HG02678 (cell line): ENCODE results near the gene BRMS1.
"Not testable (repeated sequence)": the region's sequence is repeated elsewhere in the genome, so short reads cannot be mapped to it uniquely, and the experiment has no call there.

Experiments
- ATAC-seq: cut with Tn5 transposase; IDR thresholded peaks from one replicate; pipeline ENCODE4 v1.9.1; 2021; ENCODE audit warnings: mild to moderate bottlenecking, moderate library complexity; ENCODE audit not compliant: unreplicated experiment

The BRMS1 gene

DNA sequence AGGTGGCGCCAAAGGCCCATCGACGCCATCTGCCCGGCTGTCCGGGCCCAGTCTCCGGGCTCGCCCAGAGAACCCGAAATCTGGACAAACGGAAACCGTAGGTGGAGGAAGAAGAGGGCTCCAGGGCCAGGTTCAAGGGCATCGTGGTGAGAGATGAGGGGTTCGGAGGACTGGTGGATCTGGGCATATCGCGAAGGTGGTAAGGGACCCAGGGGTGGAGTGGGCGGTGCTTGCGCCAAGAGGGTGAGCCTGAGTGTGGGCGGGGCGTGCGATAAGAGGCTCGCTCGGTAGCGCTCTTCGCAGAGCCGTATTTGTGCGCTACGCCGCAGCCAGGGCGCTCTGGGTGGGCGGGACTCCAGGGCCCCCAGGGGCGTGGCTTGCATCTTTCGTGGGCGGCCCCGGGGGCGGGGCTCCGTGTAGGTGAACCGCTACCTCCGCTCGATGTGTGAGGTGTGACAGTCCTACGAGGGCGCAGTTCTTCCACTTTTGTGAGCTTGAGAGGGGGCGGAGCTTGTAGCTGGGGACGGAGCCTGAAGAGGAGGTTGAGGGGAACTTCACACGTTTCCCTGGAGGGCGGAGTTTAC, 32.8 kb downstream of the BRMS1 start:
- ATAC-seq: peak; percentile 60

DNA sequence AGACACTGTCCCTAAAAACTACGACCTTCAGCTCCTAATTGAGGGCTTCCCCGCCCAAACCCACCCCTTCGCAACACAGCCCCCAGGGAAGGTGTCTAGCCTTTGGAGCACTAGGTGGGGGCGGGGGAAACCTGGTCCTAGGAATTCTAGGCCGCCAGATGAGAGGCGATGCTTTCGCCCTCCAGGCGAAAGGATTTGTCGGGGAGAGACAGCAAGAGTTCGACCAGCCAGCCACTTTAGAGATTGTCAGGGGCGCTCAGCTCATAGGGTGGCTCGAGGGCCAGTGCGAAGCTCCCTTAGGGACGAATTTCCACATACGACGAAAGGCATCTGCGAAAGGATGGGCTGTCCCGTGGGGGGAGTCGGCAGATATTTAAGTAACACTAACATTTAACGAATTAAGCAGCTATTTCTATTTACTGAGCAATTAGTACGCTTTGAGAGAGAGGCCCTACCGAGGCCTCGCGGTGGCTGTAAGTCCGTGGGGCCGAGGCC, 33.4 kb downstream of the BRMS1 start:
- no peak for ATAC-seq

DNA sequence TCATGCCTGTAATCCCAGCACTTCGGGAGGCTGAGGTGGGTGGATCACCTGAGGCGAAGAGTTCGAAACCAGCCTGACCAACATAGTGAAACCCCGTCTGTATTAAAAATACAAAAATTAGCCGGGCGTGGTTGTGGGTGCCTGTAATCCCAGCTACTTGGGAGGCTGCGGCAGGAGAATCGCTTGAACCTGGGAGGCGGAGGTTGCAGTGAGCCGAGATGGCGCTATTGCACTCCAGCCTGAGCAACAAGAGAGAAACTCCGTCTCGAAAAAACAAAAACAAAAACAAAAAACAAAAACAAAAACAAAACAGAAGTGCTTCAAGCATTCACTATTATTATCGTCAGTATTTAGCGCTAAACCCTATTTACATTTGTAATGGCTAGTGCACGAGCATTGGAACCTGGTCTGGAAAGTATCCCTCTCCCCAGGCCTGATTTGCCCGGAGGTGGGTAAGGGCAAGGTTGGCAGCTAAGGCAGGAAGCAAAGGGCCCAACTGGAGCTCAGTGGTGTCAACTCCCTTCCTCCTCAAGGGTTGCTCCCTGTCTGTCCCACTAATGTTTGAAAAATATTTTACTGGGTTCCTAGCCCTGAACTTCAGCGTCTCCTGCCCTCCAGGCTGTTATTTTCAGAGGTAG, 34.0 kb downstream of the BRMS1 start:
- ATAC-seq: not testable (repeated sequence)

DNA sequence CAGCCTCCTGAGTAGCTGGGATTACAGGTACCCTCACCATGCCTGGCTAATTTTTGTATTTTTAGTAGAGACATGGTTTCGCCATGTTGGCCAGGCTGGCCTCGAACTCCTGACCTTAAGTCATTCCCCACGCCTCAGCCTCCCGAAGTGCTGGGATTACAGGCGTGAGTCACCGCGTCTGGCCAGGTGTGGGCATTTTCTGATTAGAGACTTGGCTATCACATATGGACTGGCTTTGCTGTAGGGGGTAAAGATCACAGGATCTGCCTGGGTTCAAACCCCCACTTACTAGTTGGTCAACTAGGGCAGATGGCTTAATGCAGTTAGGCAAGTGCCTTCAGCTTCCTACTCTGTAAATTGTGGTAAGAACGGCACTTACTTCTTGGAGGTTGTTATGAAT, 34.6 kb downstream of the BRMS1 start:
- no peak for ATAC-seq

DNA sequence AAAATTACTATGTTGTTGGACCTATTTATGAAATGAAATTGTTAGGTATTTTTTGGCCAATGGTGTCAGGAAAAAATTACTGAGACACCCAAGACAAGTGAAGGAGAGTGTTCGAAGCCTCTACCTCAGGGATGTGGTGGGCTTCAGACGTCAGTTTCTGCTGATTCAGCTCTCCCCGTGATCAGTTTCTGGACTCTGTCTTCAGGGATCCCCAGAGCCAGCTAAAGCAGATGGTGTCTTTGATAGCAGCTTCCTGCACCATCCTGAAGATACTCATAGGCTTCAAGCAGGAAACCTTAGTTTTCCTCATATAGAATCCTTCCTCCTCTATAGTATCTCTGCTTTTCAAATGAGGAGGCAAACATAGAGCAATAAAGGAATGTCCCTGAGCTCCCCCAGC, 35.4 kb downstream of the BRMS1 start:
- ATAC-seq: no peak

DNA sequence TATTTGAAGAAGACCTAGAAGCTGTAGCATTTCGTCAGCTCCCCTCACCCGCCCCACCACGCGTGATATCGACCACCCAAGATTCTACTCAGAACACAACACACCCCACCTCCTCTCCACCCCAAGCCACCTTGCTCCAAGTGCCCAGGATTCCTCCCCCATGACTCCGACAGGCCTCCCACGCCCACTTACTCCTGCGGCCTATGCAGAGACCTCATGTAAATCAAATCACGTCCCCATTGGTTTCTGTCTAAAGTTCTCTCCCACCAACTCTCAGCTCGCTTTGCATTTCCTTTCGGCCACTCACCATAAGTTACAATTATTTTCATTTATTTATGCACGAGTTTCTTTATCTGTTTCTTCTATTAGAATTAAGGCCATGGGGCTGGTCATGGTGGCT, 42.2 kb downstream of the BRMS1 start:
- no peak for ATAC-seq

DNA sequence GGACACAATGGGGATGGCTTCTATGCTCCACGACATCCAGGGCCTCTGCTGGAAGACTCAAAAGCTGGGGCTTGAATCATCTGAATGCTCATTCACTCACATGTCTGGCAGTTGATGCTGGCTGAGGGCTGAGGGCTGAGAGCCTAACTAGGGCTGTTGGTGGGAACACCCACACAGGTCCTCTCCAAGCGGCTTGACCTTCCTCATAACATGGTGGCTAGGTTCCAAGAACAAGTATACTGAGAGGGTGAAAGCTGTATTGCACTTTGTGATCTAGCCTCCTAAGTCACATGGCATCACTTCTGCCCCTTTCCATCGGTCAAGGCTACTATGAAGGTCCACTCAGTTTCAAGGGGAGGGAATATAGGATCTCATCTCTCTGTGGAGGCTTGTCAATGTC, 45.7 kb downstream of the BRMS1 start:
- ATAC-seq: no peak

DNA sequence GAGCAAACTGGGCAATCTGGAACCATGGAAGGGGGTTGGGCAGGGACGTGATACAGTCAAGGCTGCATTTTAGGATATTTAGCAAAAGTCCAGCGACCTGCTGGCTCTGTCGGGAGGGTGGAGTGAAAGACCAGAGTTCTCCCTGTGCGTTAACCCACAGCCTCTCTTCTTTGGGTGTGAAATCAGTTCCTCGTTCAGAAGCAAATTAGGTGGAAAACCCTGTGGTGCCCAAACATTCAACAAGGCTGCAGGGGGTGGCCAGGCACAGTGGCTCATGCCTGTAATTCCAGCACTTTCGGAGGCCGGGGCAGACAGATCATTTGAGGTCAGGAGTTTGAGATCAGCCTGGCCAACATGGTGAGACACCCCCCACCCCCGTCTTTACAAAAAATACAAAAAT, 47.3 kb downstream of the BRMS1 start:
- no peak for ATAC-seq

DNA sequence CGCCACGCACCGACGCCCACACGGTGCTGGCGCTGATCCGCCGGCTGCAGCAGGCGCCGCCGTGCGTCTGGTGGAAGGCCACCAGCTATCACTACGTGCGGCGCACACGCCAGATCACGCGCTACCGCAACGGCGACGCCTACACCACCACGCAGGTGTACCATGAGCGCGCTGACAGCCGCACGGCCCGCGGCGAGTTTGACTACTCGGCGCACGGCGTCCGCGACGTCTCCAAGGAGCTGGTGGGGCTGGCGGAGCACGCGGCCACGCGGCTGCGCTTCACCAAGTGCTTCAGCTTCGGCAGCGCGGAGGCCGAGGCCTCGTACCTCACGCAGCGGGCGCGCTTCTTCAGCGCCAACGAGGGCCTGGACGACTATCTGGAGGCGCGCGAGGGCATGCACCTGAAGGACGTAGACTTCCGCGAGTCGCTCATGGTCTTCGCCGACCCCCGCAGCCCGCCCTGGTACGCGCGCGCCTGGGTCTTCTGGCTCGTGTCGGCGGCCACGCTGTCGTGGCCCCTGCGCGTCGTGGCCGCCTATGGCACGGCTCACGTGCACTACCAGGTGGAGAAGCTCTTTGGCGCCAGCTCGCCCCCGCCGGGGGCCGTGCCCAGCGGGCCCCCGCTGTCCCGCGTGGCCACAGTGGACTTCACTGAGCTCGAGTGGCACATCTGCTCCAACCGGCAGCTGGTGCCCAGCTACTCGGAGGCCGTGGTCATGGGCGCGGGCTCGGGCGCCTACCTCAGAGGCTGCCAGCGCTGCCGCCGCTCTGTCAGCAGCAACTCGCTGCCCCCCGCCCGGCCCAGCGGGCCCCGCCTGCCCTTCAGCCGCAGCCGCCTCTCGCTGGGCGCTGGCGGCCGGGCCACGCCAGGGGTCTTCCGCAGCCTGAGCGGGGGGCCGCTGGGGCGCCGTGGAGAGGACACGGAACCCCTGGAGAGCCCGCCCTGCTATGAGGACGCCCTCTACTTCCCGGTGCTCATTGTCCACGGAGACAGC, 50.0 kb downstream of the BRMS1 start:
- no peak for ATAC-seq

DNA sequence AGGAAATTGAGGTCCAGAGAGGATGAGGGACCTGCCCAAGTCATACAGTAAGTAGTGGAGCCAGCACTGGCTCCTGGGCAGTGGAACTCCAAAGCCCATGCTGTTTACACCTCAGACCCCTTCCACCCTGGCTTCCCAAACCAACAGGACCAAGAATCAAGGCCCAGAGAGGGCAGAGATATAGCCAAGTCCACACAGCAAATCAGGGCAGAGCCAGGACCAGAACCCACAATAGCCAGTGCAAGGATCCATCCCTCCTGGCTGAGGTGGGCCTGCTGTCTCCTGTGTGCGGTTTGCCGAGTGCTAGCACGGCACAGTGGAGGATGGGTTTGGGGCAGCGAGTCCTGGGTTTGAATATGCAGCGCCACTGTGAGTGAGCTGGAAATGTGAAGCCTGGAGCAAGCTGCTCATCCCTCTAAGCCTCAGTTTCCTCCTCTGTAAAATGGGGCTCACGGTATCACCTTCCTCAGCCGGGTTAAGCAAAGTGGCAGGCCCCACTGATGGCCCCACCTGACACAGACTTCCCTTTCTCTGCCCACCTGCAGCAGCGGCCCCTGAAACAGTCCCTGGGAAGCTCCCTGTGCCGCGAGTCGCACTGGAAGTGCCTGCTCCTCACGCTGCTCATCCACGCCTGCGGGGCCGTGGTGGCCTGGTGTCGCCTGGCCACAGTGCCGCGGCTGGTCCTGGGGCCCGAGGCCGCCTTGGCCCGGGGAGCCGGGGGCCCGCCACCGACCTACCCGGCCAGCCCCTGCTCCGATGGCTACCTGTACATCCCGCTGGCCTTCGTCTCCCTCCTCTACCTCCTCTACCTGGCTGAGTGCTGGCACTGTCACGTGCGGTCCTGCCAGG, 50.9 kb downstream of the BRMS1 start:
- ATAC-seq: no peak

DNA sequence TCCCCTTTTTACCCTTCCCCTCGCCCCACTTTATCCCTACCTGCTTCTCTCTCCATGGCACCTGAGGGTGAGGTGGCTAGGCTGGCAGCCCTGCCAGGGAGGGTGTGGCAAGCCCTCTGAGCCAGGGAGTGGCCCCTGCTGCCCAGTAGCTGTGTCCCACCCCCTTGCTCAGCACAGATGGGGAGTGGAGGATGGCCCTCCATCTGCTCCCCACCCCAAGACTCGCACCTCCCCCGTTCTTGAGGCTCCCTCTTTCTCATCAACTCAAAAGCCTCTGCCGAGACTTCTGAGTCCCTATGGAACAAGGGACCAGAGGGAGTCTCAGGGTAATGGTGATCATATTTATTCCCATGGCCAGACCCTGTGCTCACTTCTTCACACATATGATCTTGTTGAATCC, 51.6 kb downstream of the BRMS1 start:
- no peak for ATAC-seq

DNA sequence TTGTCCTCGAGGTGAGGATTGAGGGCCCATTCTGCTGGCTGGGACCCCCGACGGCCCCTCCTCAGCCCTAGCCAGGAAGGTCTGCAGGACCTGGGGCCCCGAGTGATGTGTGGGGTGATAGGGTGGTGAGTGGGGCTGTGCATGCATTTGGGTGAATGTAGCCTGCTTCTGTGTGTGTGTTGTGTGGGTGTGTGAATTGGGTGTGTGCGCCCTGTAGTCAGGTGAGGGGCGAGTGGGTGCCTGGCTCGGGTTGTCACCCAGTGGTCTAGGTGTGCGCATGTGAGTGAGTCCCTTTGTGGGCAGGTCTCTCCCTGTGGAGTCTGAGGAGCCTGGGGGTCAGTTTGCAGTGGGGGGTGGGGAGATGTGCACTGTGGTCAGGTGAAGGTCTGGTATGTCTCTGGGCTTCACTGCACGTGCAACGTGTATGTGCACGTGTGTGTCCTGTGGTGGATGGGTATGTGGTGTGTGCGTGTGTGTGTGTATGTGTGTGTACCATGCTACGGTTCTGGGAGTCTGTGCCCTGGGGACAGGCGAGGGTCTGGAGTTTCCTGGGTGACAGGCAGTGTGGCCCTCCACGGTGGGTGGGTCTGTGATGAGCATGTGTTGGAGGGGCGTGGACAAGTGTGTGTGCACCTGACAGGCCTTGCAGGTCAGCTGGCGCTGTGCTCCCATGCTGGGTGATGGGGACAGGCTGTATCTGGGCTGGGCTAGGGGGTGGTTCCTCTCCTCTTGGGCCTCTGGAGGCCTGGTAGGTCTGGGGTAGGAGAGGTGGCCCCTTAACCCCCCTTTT, 52.2 kb downstream of the BRMS1 start:
- no peak for ATAC-seq

DNA sequence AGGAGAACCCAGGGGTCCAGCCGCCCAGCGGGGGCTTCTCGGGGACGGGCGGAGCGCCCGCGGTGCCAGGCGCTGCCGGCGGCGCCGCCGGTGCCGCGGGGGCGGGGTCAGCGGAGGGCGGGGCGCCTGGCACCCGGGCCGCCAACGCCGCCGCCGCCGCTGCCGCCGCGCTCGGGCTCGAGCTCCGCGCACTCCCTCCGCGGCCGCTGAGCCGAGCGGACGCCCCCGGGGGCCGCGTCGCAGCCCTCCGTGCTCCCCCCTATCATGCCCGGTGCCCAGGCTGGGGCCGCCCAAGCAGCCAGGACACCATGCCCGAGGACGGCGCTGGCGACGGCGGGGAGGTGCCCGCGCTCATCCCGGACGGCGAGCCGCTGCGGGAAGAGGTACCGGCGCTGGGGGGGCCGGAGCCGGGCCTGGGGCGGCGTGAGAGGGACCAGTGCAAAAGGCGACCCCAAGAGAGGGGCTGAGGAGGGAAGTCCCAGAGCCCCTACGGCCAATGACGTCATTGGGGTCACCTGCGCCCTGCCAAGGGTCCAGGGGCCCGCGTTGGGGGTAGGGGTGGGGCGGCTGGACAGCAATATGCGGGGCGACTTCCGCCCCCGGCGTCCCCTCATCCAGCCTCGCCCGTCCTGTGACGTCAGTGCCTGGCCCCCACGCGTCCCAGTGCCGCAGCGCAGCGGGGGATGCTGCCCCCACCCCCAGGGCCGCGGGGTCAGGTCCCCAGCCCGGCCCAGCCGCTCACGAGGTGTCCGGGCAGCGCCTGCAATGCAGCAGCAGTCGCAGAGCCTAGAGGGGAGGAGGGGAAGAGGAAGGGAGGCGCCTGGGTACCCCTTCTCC, 53.0 kb downstream of the BRMS1 start, which contains the start of gene TMEM151A:
TSS of gene TMEM151A (plus strand) at position 189 of the 837 bp plus-strand sequence. CDS start at position 309, 120 bp downstream.
- no peak for ATAC-seq

DNA sequence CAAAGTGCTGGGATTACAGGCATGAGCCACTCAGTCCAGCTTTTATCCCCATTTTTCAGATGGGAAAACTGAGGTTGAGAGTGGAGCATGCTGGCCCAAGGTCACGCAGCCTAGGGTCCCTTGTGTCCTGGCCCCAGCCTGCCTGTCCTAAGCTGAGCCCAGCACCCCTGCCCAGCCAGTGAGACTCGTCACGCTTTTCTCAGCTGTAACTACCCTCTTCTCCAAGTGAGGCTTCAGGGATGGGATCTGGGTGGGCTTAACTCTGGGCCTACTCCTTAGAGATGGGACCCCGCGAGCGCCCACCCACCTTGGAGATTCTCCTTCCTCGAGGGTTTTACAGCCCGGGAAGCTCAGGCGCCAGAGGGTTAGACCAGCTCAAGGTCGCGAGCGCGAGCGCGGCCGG, 53.6 kb downstream of the BRMS1 start:
- ATAC-seq: no peak

DNA sequence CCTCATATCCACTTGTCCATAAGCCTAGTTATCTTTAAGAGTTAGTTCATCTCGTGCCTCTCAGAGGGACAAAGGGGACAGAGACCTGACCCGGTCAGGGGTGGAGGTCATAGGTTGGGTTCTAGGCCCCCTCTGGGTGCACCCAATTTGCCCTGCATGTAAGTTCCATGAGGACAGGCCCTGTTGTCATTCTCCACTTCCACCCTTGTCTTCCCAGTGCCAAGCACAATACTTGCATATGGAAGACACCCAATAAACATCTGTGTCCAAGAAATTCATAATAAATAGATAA, 54.6 kb downstream of the BRMS1 start:
- ATAC-seq: no peak

DNA sequence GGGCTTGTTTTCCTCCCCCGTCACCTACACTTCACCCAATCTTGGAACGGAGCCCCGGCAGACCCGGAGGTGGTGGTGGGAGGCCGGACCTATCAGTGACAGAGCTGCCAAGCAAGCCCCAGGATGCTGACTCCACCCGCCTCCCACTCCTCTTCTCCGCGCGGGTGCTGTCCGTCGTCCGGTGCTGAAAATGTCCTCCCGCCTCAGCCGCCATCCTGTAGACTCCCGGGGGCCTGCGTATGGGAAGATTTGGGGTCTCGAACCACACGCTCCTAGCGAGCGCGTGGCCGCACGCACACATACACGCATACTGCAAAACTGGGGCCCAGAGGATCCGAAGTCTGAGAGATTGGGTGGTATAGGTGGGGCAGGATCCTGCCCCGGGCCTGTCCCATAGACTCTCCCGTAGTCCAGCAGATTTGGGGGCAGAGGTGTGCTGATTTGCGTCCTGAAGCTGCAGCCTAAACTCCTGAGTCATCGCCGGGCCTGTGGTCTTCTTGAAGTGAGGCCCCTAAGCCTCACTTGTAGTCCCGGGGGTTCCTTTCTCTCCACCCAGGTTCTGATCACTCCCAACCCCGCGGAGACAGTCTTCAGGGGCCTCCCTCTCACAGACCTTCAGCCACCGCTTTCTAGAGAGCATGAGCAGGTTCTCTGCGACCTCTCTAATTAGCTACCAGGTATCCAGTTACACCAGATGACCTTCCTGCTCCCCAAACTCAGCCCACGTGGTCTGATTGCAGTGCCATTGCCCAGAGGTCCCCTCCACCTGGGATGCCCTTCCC, 55.2 kb downstream of the BRMS1 start:
- peak; percentile 34 for ATAC-seq

DNA sequence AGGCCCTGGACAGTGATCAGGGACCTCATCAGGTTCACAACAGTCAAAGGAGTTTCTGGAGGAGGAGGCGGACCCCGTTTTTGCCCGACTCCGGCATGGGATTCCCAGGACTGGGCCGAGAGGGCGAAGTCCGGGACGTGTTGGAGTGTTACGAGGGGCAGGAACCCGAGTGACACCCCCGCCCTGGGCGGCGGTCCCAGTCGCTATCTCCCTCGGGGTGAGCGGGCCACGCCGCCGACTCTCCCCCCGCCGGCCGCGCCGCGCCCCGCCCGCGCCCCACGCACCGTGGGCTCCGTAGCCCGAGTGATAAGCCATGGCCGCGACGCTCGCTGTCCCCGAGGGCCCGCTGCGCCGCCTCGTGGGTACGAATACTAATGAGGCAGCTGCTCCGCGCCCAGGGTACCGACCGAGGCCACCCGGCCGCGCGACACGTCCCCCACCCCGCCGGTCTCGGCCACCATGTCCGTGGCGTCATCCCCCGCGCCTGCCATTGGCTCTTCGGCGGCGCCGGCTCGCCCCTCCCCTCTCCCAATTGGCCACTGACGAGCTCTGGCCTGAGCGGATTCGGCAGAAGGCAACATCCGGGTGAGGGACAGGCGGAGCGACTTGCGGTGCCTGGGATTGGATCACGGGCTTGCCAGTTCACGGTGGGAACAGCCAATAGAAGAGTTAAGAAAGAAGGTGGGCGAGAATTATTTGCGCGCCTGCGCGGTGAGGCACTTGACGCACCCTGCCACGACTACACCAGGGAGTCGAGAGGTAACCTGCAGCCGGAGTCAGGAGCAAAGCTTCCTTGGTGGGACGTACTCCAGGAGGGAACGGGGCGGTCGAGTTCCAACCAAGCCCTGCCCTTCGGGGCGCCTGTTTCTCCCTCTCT, 56.0 kb downstream of the BRMS1 start, which contains the start of gene YIF1A:
TSS of gene YIF1A (minus strand) at position 473 of the 877 bp plus-strand sequence. CDS start at position 315, 158 bp downstream.
- peak; percentile 93 for ATAC-seq
